ENCODE measurements around the gene PGPEP1.
A peak's percentile ranks its signal among the peaks of the same experiment; 100 is the strongest.
"Not testable (repeated sequence)": the region's sequence is repeated elsewhere in the genome, so short reads cannot be mapped to it uniquely, and the experiment has no call there.

Gene PGPEP1

DNA sequence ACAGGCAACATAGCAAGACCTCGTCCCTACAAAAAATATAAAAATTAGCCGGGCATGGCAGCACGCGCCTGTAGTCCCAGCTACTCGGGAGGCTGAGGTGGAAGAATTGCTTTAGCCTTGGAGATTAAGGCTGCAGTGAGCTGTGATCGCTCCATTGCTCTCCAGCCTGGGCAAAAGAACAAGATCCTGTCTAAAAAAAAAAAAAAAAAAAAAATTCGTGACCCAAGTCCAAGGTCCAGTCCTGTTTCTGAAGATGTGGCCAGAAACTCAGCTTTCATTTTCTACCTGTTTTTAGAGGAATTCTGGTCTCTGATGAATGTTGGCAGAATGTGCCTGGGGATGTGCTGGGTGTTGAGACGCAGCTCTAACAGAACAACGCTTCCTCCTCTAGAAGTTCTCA lies 1.9 kb upstream of the PGPEP1 start:
- H3K36me3 Mint-ChIP-seq: no peaks in the 10 kb centered on the region
- H3K27ac Mint-ChIP-seq: no peak overlapping the region
- H3K9me3 Mint-ChIP-seq (ENCODE audit: low read depth): no peaks in the 10 kb centered on the region
- H3K4me1 Mint-ChIP-seq (ENCODE audit: low read depth): peaks cover 9% of the 10 kb centered on the region
- no peak overlapping the region for H3K4me3 Mint-ChIP-seq
- H3K27me3 Mint-ChIP-seq: no peaks in the 10 kb centered on the region

GRCh38 chr19:18339723-18340122 lies 675 bp upstream of the PGPEP1 start:
- Mint-ChIP-seq H3K9me3 (ENCODE audit: low read depth) (no peaks in the 10 kb centered on the region), H3K4me1 (ENCODE audit: low read depth) (peaks cover 9% of the 10 kb centered on the region), H3K27me3 (no peaks in the 10 kb centered on the region), H3K27ac (peak overlapping the region; percentile 46), H3K36me3 (no peaks in the 10 kb centered on the region), H3K4me3 (peak overlapping the region; percentile 87)

DNA sequence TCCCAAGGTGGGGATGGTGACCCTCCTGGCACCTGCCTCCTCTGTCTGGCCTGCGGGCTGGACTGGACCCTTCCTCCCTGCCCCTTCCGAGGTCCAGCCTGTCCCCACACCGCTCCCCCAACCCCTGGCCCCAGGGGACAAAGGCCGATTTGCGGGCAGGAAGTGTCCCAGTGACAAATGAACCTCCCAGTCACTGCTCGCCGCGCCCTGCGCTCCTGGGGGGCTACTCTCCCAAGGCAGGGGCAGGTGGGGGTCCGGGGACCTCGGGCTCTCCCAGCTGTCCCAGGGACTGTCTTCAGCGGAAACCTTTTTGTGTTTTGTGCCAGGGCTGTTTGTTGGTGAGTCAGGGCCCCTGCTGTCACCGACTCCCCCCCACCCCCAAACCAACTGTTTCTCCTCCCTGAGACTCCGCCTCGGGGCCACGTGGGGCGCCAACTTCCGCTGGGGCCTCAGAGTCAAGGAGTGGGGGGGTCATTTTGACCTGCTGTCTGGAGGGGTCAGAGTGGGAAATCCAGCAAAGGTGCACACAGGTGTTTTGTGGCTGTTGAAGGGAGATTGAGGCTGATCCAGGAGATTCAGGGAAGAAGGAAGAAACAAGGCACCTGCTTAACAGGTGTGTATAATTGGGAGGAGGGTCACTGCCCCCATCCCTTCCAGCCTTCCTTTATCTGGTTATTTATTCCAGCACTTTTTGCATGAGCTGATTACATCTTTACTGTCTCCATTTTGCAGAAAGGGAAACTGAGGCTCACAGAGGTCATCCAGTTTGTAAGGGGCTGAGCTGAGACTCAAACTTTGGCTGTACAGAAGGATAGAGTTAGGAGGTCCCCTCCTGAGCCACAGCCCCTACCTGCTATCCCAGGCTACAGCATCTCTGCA lies 831 bp downstream of the PGPEP1 start:
- Mint-ChIP-seq H3K4me3 (peak overlapping the region; percentile 84), H3K4me1 (ENCODE audit: low read depth) (peaks cover 13% of the 10 kb centered on the region), H3K9me3 (ENCODE audit: low read depth) (no peaks in the 10 kb centered on the region), H3K27me3 (no peaks in the 10 kb centered on the region), H3K36me3 (no peaks in the 10 kb centered on the region), H3K27ac (peak overlapping the region; percentile 95)

GRCh38 chr19:18342090-18342632 lies 1.8 kb downstream of the PGPEP1 start:
- no peaks in the 10 kb centered on the region for H3K27me3 Mint-ChIP-seq

GRCh38 chr19:18344582-18344950 lies 4.2 kb downstream of the PGPEP1 start:
- Mint-ChIP-seq H3K27me3 (no peaks in the 10 kb centered on the region), H3K4me1 (ENCODE audit: low read depth) (peaks cover 16% of the 10 kb centered on the region), H3K4me3 (no peak overlapping the region), H3K36me3 (no peaks in the 10 kb centered on the region), H3K27ac (no peak overlapping the region), H3K9me3 (ENCODE audit: low read depth) (no peaks in the 10 kb centered on the region)

More at GRCh38 chr19:18342090-18342632, 1.8 kb downstream of the PGPEP1 start:
- H3K9me3 Mint-ChIP-seq (ENCODE audit: low read depth): no peaks in the 10 kb centered on the region
- H3K4me1 Mint-ChIP-seq (ENCODE audit: low read depth): peaks cover 13% of the 10 kb centered on the region
- H3K4me3 Mint-ChIP-seq: peak overlapping the region; percentile 84
- H3K36me3 Mint-ChIP-seq: no peaks in the 10 kb centered on the region
- H3K27ac Mint-ChIP-seq: peak overlapping the region; percentile 47

GRCh38 chr19:18345296-18345695 lies 4.9 kb downstream of the PGPEP1 start:
- Mint-ChIP-seq H3K4me1 (ENCODE audit: low read depth) (peaks cover 14% of the 10 kb centered on the region), H3K36me3 (peaks cover 2% of the 10 kb centered on the region)

DNA sequence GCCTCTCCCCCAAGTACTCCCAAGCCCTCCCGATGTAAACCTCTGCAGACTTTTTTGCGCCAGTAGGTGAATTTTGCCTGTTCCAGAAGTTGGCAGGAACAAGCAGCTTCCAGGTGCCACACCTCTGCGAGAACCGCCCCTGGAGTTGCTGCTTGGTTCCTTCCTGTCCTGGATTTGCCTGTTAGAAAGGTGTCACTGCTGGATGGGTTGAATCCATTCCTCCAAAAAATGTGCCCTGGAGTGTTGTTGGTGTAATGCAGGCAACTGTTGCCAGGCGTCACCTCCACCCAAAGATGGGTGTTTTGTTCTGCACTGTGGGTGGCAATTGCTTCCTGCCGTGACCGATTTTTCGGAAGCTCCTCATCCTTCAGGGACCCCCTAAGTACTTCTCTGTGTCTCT lies 5.7 kb downstream of the PGPEP1 start:
- no peaks in the 10 kb centered on the region for H3K9me3 Mint-ChIP-seq (ENCODE audit: low read depth)
- peaks cover 14% of the 10 kb centered on the region for H3K4me1 Mint-ChIP-seq (ENCODE audit: low read depth)
- no peak overlapping the region for H3K27ac Mint-ChIP-seq
- peaks cover 4% of the 10 kb centered on the region for H3K36me3 Mint-ChIP-seq
- H3K27me3 Mint-ChIP-seq: no peaks in the 10 kb centered on the region
- H3K4me3 Mint-ChIP-seq: no peak overlapping the region

More at GRCh38 chr19:18345296-18345695, 4.9 kb downstream of the PGPEP1 start:
- H3K27ac Mint-ChIP-seq: no peak overlapping the region
- H3K4me3 Mint-ChIP-seq: no peak overlapping the region
- no peaks in the 10 kb centered on the region for H3K27me3 Mint-ChIP-seq
- H3K9me3 Mint-ChIP-seq (ENCODE audit: low read depth): no peaks in the 10 kb centered on the region

DNA sequence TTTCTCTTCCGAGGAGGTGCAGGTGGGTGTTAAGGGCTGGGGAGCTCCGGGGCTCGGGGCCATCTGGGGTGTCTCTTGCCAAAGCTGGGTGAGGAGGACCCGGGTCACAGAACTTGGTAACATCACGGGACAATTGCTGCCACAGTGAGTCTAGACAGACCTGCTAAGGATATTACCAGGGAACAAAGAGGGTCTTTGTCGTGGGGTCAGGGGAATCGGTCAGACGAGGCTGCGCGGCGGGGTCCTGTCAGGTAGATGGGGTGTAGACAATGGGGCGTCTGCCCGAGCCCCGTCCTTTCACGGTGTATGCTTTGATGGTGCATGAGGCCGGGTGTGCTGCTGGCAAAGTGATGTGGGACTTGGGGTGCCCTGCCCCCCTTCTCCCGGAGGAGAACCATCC lies 7.8 kb downstream of the PGPEP1 start:
- peaks cover 8% of the 10 kb centered on the region for H3K4me1 Mint-ChIP-seq (ENCODE audit: low read depth)
- no peaks in the 10 kb centered on the region for H3K27me3 Mint-ChIP-seq
- no peak overlapping the region for H3K4me3 Mint-ChIP-seq
- peaks cover 4% of the 10 kb centered on the region for H3K36me3 Mint-ChIP-seq
- no peak overlapping the region for H3K27ac Mint-ChIP-seq
- H3K9me3 Mint-ChIP-seq (ENCODE audit: low read depth): no peaks in the 10 kb centered on the region

GRCh38 chr19:18348818-18349339 lies 8.5 kb downstream of the PGPEP1 start:
- not testable (repeated sequence) for H3K9me3 Mint-ChIP-seq (ENCODE audit: low read depth); H3K4me3 Mint-ChIP-seq; H3K4me1 Mint-ChIP-seq (ENCODE audit: low read depth); H3K27ac Mint-ChIP-seq; H3K27me3 Mint-ChIP-seq; H3K36me3 Mint-ChIP-seq

DNA sequence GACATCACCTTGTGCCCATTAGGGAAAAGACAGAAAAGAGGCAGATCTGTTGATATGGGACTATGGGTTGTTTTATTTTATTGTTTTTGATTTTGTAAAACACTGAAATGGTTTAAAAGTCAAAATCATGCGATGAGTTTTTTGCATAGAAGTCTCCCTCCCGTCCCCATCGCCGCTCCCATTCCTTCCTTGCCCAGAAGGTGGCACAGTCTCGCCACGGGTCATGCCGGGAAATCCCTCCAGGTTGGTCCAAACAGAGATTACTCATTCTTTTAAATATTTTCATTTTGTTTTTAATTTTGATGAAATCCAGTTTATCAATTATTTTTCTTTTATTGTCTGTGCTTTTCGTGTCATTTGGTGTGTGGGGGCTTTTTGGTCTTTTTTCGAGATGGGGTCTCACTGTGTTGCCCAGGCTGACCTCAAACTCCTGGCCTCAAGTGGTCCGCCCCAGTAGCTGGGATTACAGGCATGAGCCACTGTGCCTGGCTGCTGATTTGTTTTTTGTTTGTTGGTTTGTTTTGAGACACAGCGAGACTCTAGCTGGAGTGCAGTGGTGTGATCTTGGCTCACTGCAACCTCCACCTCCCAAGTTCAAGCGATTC lies 9.2 kb downstream of the PGPEP1 start:
- Mint-ChIP-seq H3K27me3 (no peaks in the 10 kb centered on the region), H3K36me3 (peaks cover 6% of the 10 kb centered on the region), H3K4me3 (no peak overlapping the region), H3K9me3 (ENCODE audit: low read depth) (no peaks in the 10 kb centered on the region), H3K27ac (no peak overlapping the region), H3K4me1 (ENCODE audit: low read depth) (peaks cover 8% of the 10 kb centered on the region)

GRCh38 chr19:18350490-18350889 lies 10.1 kb downstream of the PGPEP1 start:
- Mint-ChIP-seq H3K4me1 (ENCODE audit: low read depth) (peaks cover 8% of the 10 kb centered on the region), H3K27me3 (no peaks in the 10 kb centered on the region), H3K36me3 (peaks cover 6% of the 10 kb centered on the region), H3K4me3 (no peak overlapping the region), H3K9me3 (ENCODE audit: low read depth) (no peaks in the 10 kb centered on the region), H3K27ac (no peak overlapping the region)

GRCh38 chr19:18351544-18351943 lies 11.1 kb downstream of the PGPEP1 start:
- Mint-ChIP-seq H3K36me3 (peaks cover 6% of the 10 kb centered on the region), H3K27me3 (no peaks in the 10 kb centered on the region), H3K4me1 (ENCODE audit: low read depth) (peaks cover 5% of the 10 kb centered on the region), H3K9me3 (ENCODE audit: low read depth) (no peaks in the 10 kb centered on the region), H3K4me3 (no peak overlapping the region), H3K27ac (no peak overlapping the region)

DNA sequence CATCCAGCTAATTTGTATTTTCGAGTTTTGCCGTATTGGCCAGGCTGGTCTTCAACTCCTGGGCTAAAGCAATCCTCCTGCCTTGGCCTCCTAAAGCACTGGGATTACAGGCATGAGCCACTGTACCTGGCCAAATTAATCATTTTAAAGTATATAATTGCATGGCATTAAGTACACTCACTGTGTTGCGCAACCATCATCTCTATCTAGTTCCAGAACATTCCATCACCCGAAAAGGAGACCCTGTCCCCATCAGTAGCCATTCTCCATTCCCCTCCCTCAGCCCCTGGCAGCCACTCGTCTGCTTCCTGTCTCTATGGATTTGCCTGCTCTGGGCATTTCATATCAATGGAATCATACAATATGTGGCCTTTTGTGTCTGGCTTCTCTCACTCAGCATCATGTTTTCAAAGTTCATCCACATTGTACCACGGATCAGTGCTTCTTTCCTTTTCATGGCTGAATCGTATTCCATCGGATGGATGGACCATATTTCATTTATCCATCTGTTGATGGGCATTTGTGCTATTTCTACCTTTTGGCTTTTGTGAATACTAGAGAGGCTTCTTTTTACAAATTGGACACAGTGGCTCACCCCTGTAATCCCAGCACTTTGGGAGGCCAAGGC lies 13.1 kb downstream of the PGPEP1 start:
- no peaks in the 10 kb centered on the region for H3K27me3 Mint-ChIP-seq
- H3K4me3 Mint-ChIP-seq: no peak overlapping the region
- no peak overlapping the region for H3K27ac Mint-ChIP-seq
- no peaks in the 10 kb centered on the region for H3K9me3 Mint-ChIP-seq (ENCODE audit: low read depth)
- H3K36me3 Mint-ChIP-seq: peaks cover 6% of the 10 kb centered on the region
- peaks cover 3% of the 10 kb centered on the region for H3K4me1 Mint-ChIP-seq (ENCODE audit: low read depth)

DNA sequence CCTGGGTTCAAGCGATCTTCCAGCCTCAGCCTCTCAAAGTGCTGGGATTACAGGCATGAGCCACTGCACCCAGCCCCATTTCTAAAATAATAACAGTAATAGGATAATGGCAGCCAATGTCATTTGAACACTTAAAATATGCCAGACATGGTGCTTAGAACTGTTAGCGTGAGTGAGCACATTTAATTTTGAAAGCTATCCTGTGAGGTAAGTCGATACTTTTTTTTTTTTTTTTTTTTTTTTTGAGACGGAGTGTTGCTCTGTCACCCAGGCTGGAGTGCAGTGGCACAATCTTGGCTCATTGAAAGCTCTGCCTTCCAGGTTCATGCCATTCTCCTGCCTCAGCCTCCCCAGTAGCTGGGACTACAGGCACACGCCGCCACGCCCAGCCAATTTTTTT lies 14.3 kb downstream of the PGPEP1 start:
- peak overlapping the region; percentile 28 for H3K27ac Mint-ChIP-seq
- not testable (repeated sequence) for H3K36me3 Mint-ChIP-seq; H3K9me3 Mint-ChIP-seq (ENCODE audit: low read depth); H3K27me3 Mint-ChIP-seq; H3K4me3 Mint-ChIP-seq; H3K4me1 Mint-ChIP-seq (ENCODE audit: low read depth)

- Mint-ChIP-seq H3K27me3 (no peaks in the 10 kb centered on the region), H3K27ac (no peak overlapping the region), H3K4me3 (no peak overlapping the region), H3K36me3 (peaks cover 6% of the 10 kb centered on the region), H3K9me3 (ENCODE audit: low read depth) (no peaks in the 10 kb centered on the region), H3K4me1 (ENCODE audit: low read depth) (no peaks in the 10 kb centered on the region)
Observed at GRCh38 chr19:18357041-18357440, 16.6 kb downstream of the PGPEP1 start.

Measured in activated naive CD8-positive, alpha-beta T cell (primary cell).